Measurements from ENCODE around the gene HOOK2. TPM values are rescaled to one million over a fixed set of nuclear protein-coding genes. Genes with fewer than 3 reads are reported as not detected.

The HOOK2 gene
- total RNA-seq, 1 experiment from 2014 or later, result 70.0 TPM

GRCh38 chr19:12793290-12794195, 18.2 kb upstream of the HOOK2 start:
- Mint-ChIP-seq H3K9me3 (no peaks in the 10 kb centered on the region), H3K27me3 (ENCODE audit: low read depth) (peaks cover 32% of the 10 kb centered on the region), H3K4me3 (peak overlapping the region; percentile 84), H3K4me1 (peaks cover 34% of the 10 kb centered on the region), H3K27ac (peak overlapping the region; percentile 93), H3K36me3 (peaks cover 7% of the 10 kb centered on the region)
- ChIA-PET CTCF (interaction anchor here (0.6 to 14.0 kb wide), 15 partner anchors 8 to 162 kb away, joined by 3 to 341 read pairs (median 10); partner anchors contain the start of genes HOOK2, PRDX2, RNASEH2A and THSD8), POLR2A (interaction anchor here (0.7 to 3.1 kb wide), 9 partner anchors 9 to 112 kb away, joined by 3 to 29 read pairs (median 4); partner anchors contain the start of genes HOOK2 and RNASEH2A)
- TF ChIP-seq MYBL2 (CRISPR knock-in tag; IDR thresholded peaks at IDR 0.05) (0 out of 2 replicates have a peak, but pooled peaks have one; percentile 47), E2F5 (CRISPR knock-in tag; IDR thresholded peaks at IDR 0.05) (peak; percentile 63; the same call in 1 of the 2 replicates), USF2 (CRISPR knock-in tag; IDR thresholded peaks at IDR 0.05) (peak; percentile 29; the same call in 1 of the 2 replicates), SP1 (CRISPR knock-in tag; conservative IDR thresholded peaks at IDR 0.05) (peak; percentile 84), ZNF121 (CRISPR knock-in tag; IDR thresholded peaks at IDR 0.05) (no peak), FOXK1 (CRISPR knock-in tag; IDR thresholded peaks at IDR 0.05) (0 out of 2 replicates have a peak, but pooled peaks have one; percentile 39), AFF4 (CRISPR knock-in tag; IDR thresholded peaks at IDR 0.05; ENCODE audit: borderline replicate concordance) (no peak), E2F1 (CRISPR knock-in tag; IDR thresholded peaks at IDR 0.05) (0 out of 2 replicates have a peak, but pooled peaks have one; percentile 44), ATF3 (CRISPR knock-in tag; conservative IDR thresholded peaks at IDR 0.05) (no peak), CREM (CRISPR knock-in tag; IDR thresholded peaks at IDR 0.05) (peak; percentile 75), ELF4 (CRISPR knock-in tag; IDR thresholded peaks at IDR 0.05; ENCODE audit: low read depth) (0 out of 2 replicates have a peak, but pooled peaks have one; percentile 76), ZNF281 (CRISPR knock-in tag; IDR thresholded peaks at IDR 0.05) (0 out of 2 replicates have a peak, but pooled peaks have one; percentile 51), ATF1 (CRISPR knock-in tag; IDR thresholded peaks at IDR 0.05) (0 out of 2 replicates have a peak, but pooled peaks have one; percentile 37), ESRRA (CRISPR knock-in tag; IDR thresholded peaks at IDR 0.05; ENCODE audit: borderline replicate concordance) (no peak), FOXP1 (CRISPR knock-in tag; IDR thresholded peaks at IDR 0.05; ENCODE audit: borderline replicate concordance) (0 out of 2 replicates have a peak, but pooled peaks have one; percentile 23), CREB1 (CRISPR knock-in tag; IDR thresholded peaks at IDR 0.05) (peak; percentile 72; the same call in 1 of the 2 replicates), FOXP4 (CRISPR knock-in tag; IDR thresholded peaks at IDR 0.05) (0 out of 2 replicates have a peak, but pooled peaks have one; percentile 9), MAX (CRISPR knock-in tag; IDR thresholded peaks at IDR 0.05) (peak; percentile 69; the same call in 1 of the 2 replicates), NR1H2 (CRISPR knock-in tag; IDR thresholded peaks at IDR 0.05) (no peak)
- ATAC-seq, result peak; percentile 18
- peak; percentile 91 for DNase-seq (ENCODE audit: low spot score)
